ENCODE results near the gene PGM2L1. TPM values are rescaled to one million over a fixed set of nuclear protein-coding genes. Genes with fewer than 3 reads are reported as not detected.

The PGM2L1 gene
- total and polyA plus RNA-seq, 4 experiments from 2014 or later = 4.8 to 11.2 (median 8.1) TPM

DNA sequence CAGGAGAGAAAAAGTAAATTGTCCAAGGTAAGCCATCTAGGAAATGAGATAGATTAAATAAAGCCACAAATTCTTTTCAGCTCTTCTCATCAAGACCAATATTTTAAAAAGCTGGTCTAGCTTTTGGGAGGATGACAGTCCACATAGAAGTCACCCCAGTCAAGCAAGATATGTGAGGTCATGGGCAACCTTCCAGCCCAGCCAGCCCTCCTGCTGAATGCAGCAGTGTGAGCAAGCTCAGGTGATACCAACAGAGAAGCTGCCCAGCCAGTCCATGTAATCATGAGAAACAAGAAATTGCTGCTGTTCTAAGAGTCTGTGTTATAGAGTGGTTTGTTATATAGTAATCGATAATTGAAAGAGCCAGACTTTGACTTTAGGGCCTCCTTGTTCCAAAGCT lies 40.4 kb upstream of the PGM2L1 start:
- H3K36me3 ChIP-seq (ENCODE audit: insufficient read depth, low read length) = no peaks in the 10 kb centered on the region
- no peak for DNase-seq
- H3K9me3 ChIP-seq (ENCODE audit: control insufficient read depth in 1 of 2, low read length in 2 of 2) = no peaks in the 10 kb centered on the region
- H3K4me1 ChIP-seq (ENCODE audit: insufficient read depth, low read length) = no peaks in the 10 kb centered on the region
- H3K4me3 ChIP-seq (ENCODE audit: low read length in 2 of 2) = no peak overlapping the region
- H3K27ac ChIP-seq (ENCODE audit: low read depth, low read length) = no peak overlapping the region
- CTCF ChIA-PET (ENCODE audit: partially characterized antibody) = interaction anchor here (4.4 to 5.1 kb wide), 2 partner anchors 11 to 15 kb away, joined by 24 to 30 read pairs; no protein-coding TSS in a partner anchor
- Mint-ChIP-seq H3K4me1 (no peaks in the 10 kb centered on the region), H3K27me3 (peaks cover 2 to 4% of the 10 kb centered on the region in 2 donors), H3K4me3 (no peak overlapping the region), H3K27ac (no peak overlapping the region), H3K36me3 (no peaks in the 10 kb centered on the region), H3K9me3 (peaks cover 0 to 13% (median 0%) of the 10 kb centered on the region in 8 donors)
- intact Hi-C loops (cut with micrococcal nuclease) = no loop called here
- POLR2A ChIA-PET (ENCODE audit: partially characterized antibody) = interaction anchor here (2.3 kb wide), 1 partner anchor 41 kb away, joined by 6 read pairs; the partner anchor contains the start of gene PGM2L1
- H3K27me3 ChIP-seq (ENCODE audit: insufficient read depth, low read length) = no peaks in the 10 kb centered on the region

DNA sequence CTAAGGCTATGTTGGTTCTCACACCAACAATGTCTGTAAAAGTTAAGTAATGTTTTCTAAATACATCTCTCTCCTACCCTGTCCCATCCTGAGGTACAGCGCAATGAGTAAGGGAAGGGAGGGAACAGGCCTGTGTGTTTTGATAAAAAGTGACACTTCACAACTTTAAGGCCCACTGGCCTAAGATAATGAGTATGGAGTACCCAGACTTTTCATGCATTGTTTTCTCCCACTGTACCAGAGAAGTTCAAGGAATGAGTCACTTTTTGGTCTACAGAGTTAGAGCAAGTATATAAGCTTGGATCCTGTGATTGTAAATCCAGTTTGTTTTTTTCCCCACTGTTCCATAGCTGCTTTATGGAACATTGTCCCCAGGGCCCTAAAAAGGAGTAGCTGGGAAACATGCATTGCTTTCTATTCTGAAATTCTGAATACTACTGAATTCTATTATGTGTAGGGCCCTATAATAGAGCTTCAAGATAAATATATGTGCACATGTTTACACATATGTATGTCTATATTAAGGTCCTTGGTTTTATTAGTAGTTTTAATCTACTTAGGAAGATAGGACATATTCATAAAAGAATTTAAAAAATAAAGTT lies 39.3 kb upstream of the PGM2L1 start:
- no peak for DNase-seq
- Histone ChIP-seq H3K4me3 (ENCODE audit: low read length in 2 of 2) (no peak overlapping the region), H3K36me3 (ENCODE audit: insufficient read depth, low read length) (no peaks in the 10 kb centered on the region), H3K27ac (ENCODE audit: low read depth, low read length) (no peak overlapping the region), H3K27me3 (ENCODE audit: insufficient read depth, low read length) (no peaks in the 10 kb centered on the region), H3K4me1 (ENCODE audit: insufficient read depth, low read length) (no peaks in the 10 kb centered on the region), H3K9me3 (ENCODE audit: control insufficient read depth in 1 of 2, low read length in 2 of 2) (no peaks in the 10 kb centered on the region)
- CTCF ChIA-PET (ENCODE audit: partially characterized antibody) = interaction anchor here (0.8 to 5.1 kb wide), 6 partner anchors 9 to 48 kb away, joined by 3 to 30 read pairs (median 10); no protein-coding TSS in a partner anchor
- Mint-ChIP-seq H3K27ac (no peak overlapping the region), H3K36me3 (no peaks in the 10 kb centered on the region), H3K27me3 (peaks cover 2 to 4% of the 10 kb centered on the region in 2 donors), H3K9me3 (peaks cover 0 to 13% (median 0%) of the 10 kb centered on the region in 8 donors), H3K4me3 (no peak overlapping the region), H3K4me1 (no peaks in the 10 kb centered on the region)
- intact Hi-C loops (cut with micrococcal nuclease) = no loop called here
- POLR2A ChIA-PET (ENCODE audit: partially characterized antibody) = no interaction called here

DNA sequence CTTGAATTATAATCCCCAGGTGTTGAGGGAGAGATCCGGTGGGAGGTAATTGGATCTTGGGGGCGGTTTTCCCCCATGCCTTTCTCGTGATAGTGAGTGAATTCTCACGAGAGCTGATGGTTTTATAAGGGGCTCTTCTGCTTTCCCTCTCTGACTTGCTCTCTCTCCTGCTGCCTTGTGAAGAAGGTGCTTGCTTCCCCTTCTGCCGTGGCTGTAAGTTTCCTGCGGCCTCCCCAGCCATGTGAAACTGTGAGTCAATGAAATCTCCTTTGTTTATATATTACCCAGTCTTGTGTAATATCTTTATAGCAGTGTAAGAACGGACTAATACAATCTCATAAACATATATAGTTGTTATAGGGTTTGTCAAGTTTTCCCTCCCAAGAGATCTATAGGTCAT lies 36.3 kb upstream of the PGM2L1 start:
- ChIA-PET CTCF (ENCODE audit: partially characterized antibody) (interaction anchor here (2.3 to 5.1 kb wide), 2 partner anchors 9 to 19 kb away, joined by 5 to 30 read pairs; no protein-coding TSS in a partner anchor), POLR2A (ENCODE audit: partially characterized antibody) (no interaction called here)
- Mint-ChIP-seq H3K27ac (no peak overlapping the region), H3K9me3 (no peaks in the 10 kb centered on the region), H3K4me3 (no peak overlapping the region), H3K27me3 (peaks cover 2 to 4% of the 10 kb centered on the region in 2 donors), H3K4me1 (no peaks in the 10 kb centered on the region), H3K36me3 (no peaks in the 10 kb centered on the region)
- H3K36me3 ChIP-seq (ENCODE audit: insufficient read depth, low read length) = no peaks in the 10 kb centered on the region
- no peaks in the 10 kb centered on the region for H3K27me3 ChIP-seq (ENCODE audit: insufficient read depth, low read length)
- intact Hi-C loops (cut with micrococcal nuclease) = no loop called here
- H3K27ac ChIP-seq (ENCODE audit: low read depth, low read length) = no peak overlapping the region
- no peaks in the 10 kb centered on the region for H3K9me3 ChIP-seq (ENCODE audit: control insufficient read depth in 1 of 2, low read length in 2 of 2)
- no peak for DNase-seq
- no peaks in the 10 kb centered on the region for H3K4me1 ChIP-seq (ENCODE audit: insufficient read depth, low read length)
- no peak overlapping the region for H3K4me3 ChIP-seq (ENCODE audit: low read length in 2 of 2)

DNA sequence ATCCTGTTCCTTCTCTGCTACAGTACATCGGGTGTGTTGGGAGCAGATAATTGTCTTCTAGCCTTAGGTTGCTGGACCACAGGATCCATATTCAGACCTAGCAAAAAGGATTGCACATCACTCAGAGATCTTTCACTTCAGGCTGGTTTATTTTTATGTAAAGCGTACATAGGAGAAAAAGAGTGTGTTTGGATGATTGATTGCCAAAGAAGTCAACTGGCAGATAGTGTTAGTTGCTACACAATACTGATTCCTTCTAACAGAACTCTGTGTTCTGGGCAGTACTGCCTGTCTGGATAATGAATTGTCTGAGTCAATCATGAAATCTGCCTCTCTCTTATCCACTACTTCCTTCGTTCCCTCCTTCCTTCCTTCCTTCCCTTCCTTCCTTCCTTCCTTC lies 31.0 kb upstream of the PGM2L1 start:
- ChIA-PET POLR2A (ENCODE audit: partially characterized antibody) (interaction anchor here (1.3 kb wide), 1 partner anchor 31 kb away, joined by 3 read pairs; the partner anchor contains the start of gene PGM2L1), CTCF (ENCODE audit: partially characterized antibody) (interaction anchor here (1.1 kb wide), 1 partner anchor 30 kb away, joined by 3 read pairs; the partner anchor contains the start of gene PGM2L1)
- H3K4me1 Mint-ChIP-seq = no peaks in the 10 kb centered on the region
- H3K9me3 Mint-ChIP-seq = peaks cover 0 to 18% (median 8%) of the 10 kb centered on the region in 8 donors
- no peak for DNase-seq
- Histone ChIP-seq H3K4me1 (ENCODE audit: insufficient read depth, low read length) (no peaks in the 10 kb centered on the region), H3K9me3 (ENCODE audit: control insufficient read depth in 1 of 2, low read length in 2 of 2) (no peaks in the 10 kb centered on the region), H3K27ac (ENCODE audit: low read depth, low read length) (no peak overlapping the region), H3K36me3 (ENCODE audit: insufficient read depth, low read length) (no peaks in the 10 kb centered on the region), H3K27me3 (ENCODE audit: insufficient read depth, low read length) (no peaks in the 10 kb centered on the region), H3K4me3 (ENCODE audit: low read length in 2 of 2) (no peak overlapping the region)
- H3K36me3 Mint-ChIP-seq = no peaks in the 10 kb centered on the region
- no peak overlapping the region for H3K27ac Mint-ChIP-seq
- no peak overlapping the region for H3K4me3 Mint-ChIP-seq
- intact Hi-C loops (cut with micrococcal nuclease) = no loop called here
- H3K27me3 Mint-ChIP-seq = peaks cover 0 to 2% of the 10 kb centered on the region in 2 donors

DNA sequence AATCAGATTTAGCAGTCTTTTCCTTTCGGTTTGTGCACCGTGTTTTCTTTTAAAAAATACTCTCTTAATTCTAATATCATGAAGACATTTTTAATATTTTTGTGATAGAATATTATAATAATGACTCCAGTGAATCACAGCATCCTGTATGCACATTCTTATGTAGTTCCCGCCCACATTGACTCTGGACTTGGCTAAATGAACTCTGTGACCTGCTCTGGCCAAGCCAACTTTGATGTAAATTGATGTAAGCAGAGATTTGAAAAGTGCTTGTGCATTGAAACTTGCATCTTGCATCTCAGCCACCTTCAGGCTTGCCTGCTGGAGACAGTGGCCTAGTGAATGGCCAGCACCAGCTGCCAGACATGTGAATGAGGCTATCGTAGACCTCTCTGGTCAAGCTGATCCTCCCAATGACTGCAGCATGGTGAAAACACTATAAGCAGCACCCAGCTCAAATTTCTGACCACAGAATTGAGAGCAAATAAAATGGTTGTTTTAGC lies 29.2 kb upstream of the PGM2L1 start:
- CTCF ChIA-PET (ENCODE audit: partially characterized antibody) = interaction anchor here (1.4 kb wide), 1 partner anchor 22 kb away, joined by 6 read pairs; no protein-coding TSS in a partner anchor
- Histone ChIP-seq H3K4me1 (ENCODE audit: insufficient read depth, low read length) (no peaks in the 10 kb centered on the region), H3K27ac (ENCODE audit: low read depth, low read length) (no peak overlapping the region), H3K27me3 (ENCODE audit: insufficient read depth, low read length) (no peaks in the 10 kb centered on the region), H3K36me3 (ENCODE audit: insufficient read depth, low read length) (no peaks in the 10 kb centered on the region), H3K9me3 (ENCODE audit: control insufficient read depth in 1 of 2, low read length in 2 of 2) (no peaks in the 10 kb centered on the region), H3K4me3 (ENCODE audit: low read length in 2 of 2) (no peak overlapping the region)
- DNase-seq = no peak
- peaks cover 0 to 18% (median 8%) of the 10 kb centered on the region in 8 donors for H3K9me3 Mint-ChIP-seq
- H3K4me1 Mint-ChIP-seq = no peaks in the 10 kb centered on the region
- H3K4me3 Mint-ChIP-seq = no peak overlapping the region
- POLR2A ChIA-PET (ENCODE audit: partially characterized antibody) = no interaction called here
- no peaks in the 10 kb centered on the region for H3K36me3 Mint-ChIP-seq
- H3K27ac Mint-ChIP-seq = no peak overlapping the region
- H3K27me3 Mint-ChIP-seq = peaks cover 0 to 2% of the 10 kb centered on the region in 2 donors
- intact Hi-C loops (cut with micrococcal nuclease) = no loop called here

DNA sequence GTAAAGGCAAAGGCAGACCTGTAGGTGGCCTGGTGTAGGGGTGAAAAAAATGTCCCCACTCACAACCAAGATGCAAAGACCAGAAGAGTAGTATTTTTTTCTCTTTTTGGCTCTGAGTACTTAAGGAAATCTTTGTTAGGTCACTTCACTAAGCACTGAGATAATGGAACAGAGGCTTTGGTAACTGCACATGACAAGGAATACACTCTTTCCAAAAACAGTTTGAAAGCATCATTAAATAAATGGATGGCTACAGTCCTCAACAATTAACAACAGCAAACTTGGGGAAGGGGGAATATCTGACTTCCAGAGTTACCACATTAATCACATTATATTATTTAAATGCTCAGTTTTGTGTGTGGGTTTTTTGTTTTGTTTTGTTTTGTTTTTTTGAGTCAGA lies 26.9 kb upstream of the PGM2L1 start:
- no peaks in the 10 kb centered on the region for H3K36me3 Mint-ChIP-seq
- no peaks in the 10 kb centered on the region for H3K27me3 Mint-ChIP-seq
- H3K4me3 Mint-ChIP-seq = no peak overlapping the region
- Histone ChIP-seq H3K4me1 (ENCODE audit: insufficient read depth, low read length) (no peaks in the 10 kb centered on the region), H3K27me3 (ENCODE audit: insufficient read depth, low read length) (no peaks in the 10 kb centered on the region), H3K36me3 (ENCODE audit: insufficient read depth, low read length) (no peaks in the 10 kb centered on the region), H3K4me3 (ENCODE audit: low read length in 2 of 2) (no peak overlapping the region), H3K9me3 (ENCODE audit: control insufficient read depth in 1 of 2, low read length in 2 of 2) (no peaks in the 10 kb centered on the region), H3K27ac (ENCODE audit: low read depth, low read length) (no peak overlapping the region)
- no peak for DNase-seq
- no peak overlapping the region for H3K27ac Mint-ChIP-seq
- ChIA-PET POLR2A (ENCODE audit: partially characterized antibody) (no interaction called here), CTCF (ENCODE audit: partially characterized antibody) (no interaction called here)
- no peaks in the 10 kb centered on the region for H3K4me1 Mint-ChIP-seq
- peaks cover 0 to 18% (median 8%) of the 10 kb centered on the region in 8 donors for H3K9me3 Mint-ChIP-seq
- intact Hi-C loops (cut with micrococcal nuclease) = no loop called here

DNA sequence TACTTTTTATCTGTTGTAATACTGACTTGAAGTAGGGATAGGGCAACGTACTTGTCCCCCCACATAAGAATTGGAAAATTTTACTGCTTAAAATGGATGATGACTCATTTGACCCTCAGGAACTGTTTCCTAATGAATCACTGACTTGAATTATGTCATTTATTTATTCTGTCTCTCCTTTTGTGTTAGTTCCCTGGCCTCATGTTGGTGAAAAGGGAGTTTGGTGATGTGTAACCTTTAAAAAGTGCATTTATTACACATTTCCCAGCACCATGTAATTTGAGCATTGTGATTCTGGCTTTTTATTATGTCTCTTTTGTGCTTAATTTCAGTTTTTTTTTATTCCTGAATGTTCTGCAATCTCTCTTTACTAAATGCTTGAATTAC lies 20.3 kb upstream of the PGM2L1 start:
- Histone ChIP-seq H3K27me3 (ENCODE audit: insufficient read depth, low read length) (no peaks in the 10 kb centered on the region), H3K4me3 (ENCODE audit: low read length in 2 of 2) (no peak overlapping the region), H3K36me3 (ENCODE audit: insufficient read depth, low read length) (no peaks in the 10 kb centered on the region), H3K27ac (ENCODE audit: low read depth, low read length) (no peak overlapping the region), H3K4me1 (ENCODE audit: insufficient read depth, low read length) (peaks cover 16% of the 10 kb centered on the region), H3K9me3 (ENCODE audit: control insufficient read depth in 1 of 2, low read length in 2 of 2) (no peaks in the 10 kb centered on the region)
- ChIA-PET CTCF (ENCODE audit: partially characterized antibody) (interaction anchor here (2.4 kb wide), 1 partner anchor 29 kb away, joined by 7 read pairs; no protein-coding TSS in a partner anchor), POLR2A (ENCODE audit: partially characterized antibody) (no interaction called here)
- Mint-ChIP-seq H3K27me3 (no peaks in the 10 kb centered on the region), H3K27ac (peak overlapping the region in 1 of 7 donors; percentile 35), H3K9me3 (peaks cover 0 to 2% (median 0%) of the 10 kb centered on the region in 8 donors), H3K4me1 (peaks cover 10 to 20% (median 15%) of the 10 kb centered on the region in 4 donors), H3K36me3 (no peaks in the 10 kb centered on the region), H3K4me3 (no peak overlapping the region)
- no peak for DNase-seq
- intact Hi-C loops (cut with micrococcal nuclease) = no loop called here
